ENCODE data around the gene TUBB. TPM values are rescaled to one million over a fixed set of nuclear protein-coding genes. Genes with fewer than 3 reads are reported as not detected.

The TUBB gene
- total and polyA plus RNA-seq, 4 experiments from 2014 or later = 74.8 to 300 (median 214) TPM

DNA sequence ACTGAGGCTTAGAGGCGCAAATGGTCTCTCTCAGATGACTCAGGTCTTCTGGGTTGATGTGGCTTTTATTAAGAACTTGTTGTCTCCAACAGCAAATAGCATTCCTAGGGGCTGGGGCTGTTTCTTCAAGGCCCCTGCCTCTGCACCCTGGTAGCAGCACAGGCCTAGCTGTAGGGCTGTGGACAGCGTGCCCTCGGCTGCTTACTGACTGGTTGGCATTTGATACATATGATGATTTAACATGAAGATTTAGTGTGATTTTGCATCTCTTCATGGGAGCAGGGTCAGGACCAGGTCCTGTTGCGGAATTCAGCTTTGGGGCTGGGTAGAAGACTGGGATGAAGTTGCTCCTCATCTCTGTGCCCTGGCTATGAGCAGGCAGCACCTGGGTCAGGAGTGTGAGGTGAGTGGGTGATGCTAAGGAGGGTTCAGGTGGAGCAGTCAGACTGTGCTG is 48.5 kb downstream of the TUBB start:
- peak overlapping the region; percentile 23 to 89 (median 86) for H3K27ac Mint-ChIP-seq
- H3K9me3 Mint-ChIP-seq = peaks cover 0 to 4% (median 0%) of the 10 kb centered on the region in 8 donors
- Histone ChIP-seq H3K4me3 (ENCODE audit: low read length in 2 of 2) (peak overlapping the region in 1 of 2 donors; percentile 28), H3K9me3 (ENCODE audit: control insufficient read depth in 1 of 2, low read length in 2 of 2) (no peaks in the 10 kb centered on the region), H3K27me3 (ENCODE audit: insufficient read depth, low read length) (no peaks in the 10 kb centered on the region), H3K27ac (ENCODE audit: low read depth, low read length) (peak overlapping the region; percentile 18), H3K4me1 (ENCODE audit: insufficient read depth, low read length) (peaks cover 46% of the 10 kb centered on the region), H3K36me3 (ENCODE audit: insufficient read depth, low read length) (no peaks in the 10 kb centered on the region)
- H3K4me3 Mint-ChIP-seq = peak overlapping the region; percentile 53 to 83 (median 72)
- no peaks in the 10 kb centered on the region for H3K27me3 Mint-ChIP-seq
- ChIA-PET POLR2A (ENCODE audit: partially characterized antibody) (interaction anchor here (0.6 to 1.9 kb wide), 11 partner anchors 19 to 154 kb away, joined by 3 to 23 read pairs (median 3); partner anchors contain the start of gene MDC1), CTCF (ENCODE audit: partially characterized antibody) (interaction anchor here (1.0 to 1.5 kb wide), 5 partner anchors 24 to 319 kb away, joined by 3 to 4 read pairs (median 3); partner anchors contain the start of gene IER3)
- intact Hi-C loops (cut with micrococcal nuclease) = loop anchor here (2.0 kb wide), 1 partner anchor 24 kb away; no protein-coding TSS in a partner anchor
- H3K4me1 Mint-ChIP-seq = peaks cover 42 to 73% (median 56%) of the 10 kb centered on the region in 4 donors
- no peak for DNase-seq
- no peaks in the 10 kb centered on the region for H3K36me3 Mint-ChIP-seq

GRCh38 chr6:30769088-30769852 is 49.1 kb downstream of the TUBB start:
- Mint-ChIP-seq H3K4me3 (peak overlapping the region; percentile 61 to 83 (median 72)), H3K27me3 (no peaks in the 10 kb centered on the region), H3K27ac (peak overlapping the region; percentile 23 to 92 (median 88)), H3K9me3 (peaks cover 0 to 4% (median 0%) of the 10 kb centered on the region in 8 donors), H3K36me3 (no peaks in the 10 kb centered on the region), H3K4me1 (peaks cover 36 to 67% (median 52%) of the 10 kb centered on the region in 4 donors)
- no peaks in the 10 kb centered on the region for H3K36me3 ChIP-seq (ENCODE audit: insufficient read depth, low read length)
- ChIA-PET CTCF (ENCODE audit: partially characterized antibody) (interaction anchor here (0.8 to 1.5 kb wide), 7 partner anchors 19 to 318 kb away, joined by 3 to 4 read pairs (median 3); partner anchors contain the start of gene IER3), POLR2A (ENCODE audit: partially characterized antibody) (interaction anchor here (0.6 to 1.9 kb wide), 16 partner anchors 13 to 198 kb away, joined by 3 to 23 read pairs (median 4); partner anchors contain the start of genes ABCF1 and MDC1)
- intact Hi-C loops (cut with micrococcal nuclease) = loop anchor here (2.0 kb wide), 1 partner anchor 24 kb away; no protein-coding TSS in a partner anchor
- H3K27me3 ChIP-seq (ENCODE audit: insufficient read depth, low read length) = no peaks in the 10 kb centered on the region
- no peaks in the 10 kb centered on the region for H3K9me3 ChIP-seq (ENCODE audit: control insufficient read depth in 1 of 2, low read length in 2 of 2)
- peak; percentile 41 to 78 (median 49) for DNase-seq
- peak overlapping the region in 1 of 2 donors; percentile 28 for H3K4me3 ChIP-seq (ENCODE audit: low read length in 2 of 2)
- peak overlapping the region; percentile 18 for H3K27ac ChIP-seq (ENCODE audit: low read depth, low read length)
- H3K4me1 ChIP-seq (ENCODE audit: insufficient read depth, low read length) = peaks cover 40% of the 10 kb centered on the region

- no peaks in the 10 kb centered on the region for H3K27me3 ChIP-seq (ENCODE audit: insufficient read depth, low read length)
- H3K9me3 ChIP-seq (ENCODE audit: control insufficient read depth in 1 of 2, low read length in 2 of 2) = no peaks in the 10 kb centered on the region
- CTCF ChIA-PET (ENCODE audit: partially characterized antibody) = interaction anchor here (0.8 to 1.5 kb wide), 6 partner anchors 18 to 317 kb away, joined by 3 to 4 read pairs (median 4); partner anchors contain the start of gene IER3
- DNase-seq = no peak
- intact Hi-C loops (cut with micrococcal nuclease) = loop anchor here (2.0 kb wide), 1 partner anchor 23 kb away; no protein-coding TSS in a partner anchor
- Mint-ChIP-seq H3K36me3 (no peaks in the 10 kb centered on the region), H3K27me3 (no peaks in the 10 kb centered on the region), H3K27ac (peak overlapping the region in 6 of 7 donors; percentile 23 to 92 (median 87)), H3K4me3 (peak overlapping the region in 7 of 8 donors; percentile 66 to 83 (median 73)), H3K4me1 (peaks cover 35 to 64% (median 50%) of the 10 kb centered on the region in 4 donors), H3K9me3 (peaks cover 0 to 4% (median 0%) of the 10 kb centered on the region in 8 donors)
- no peaks in the 10 kb centered on the region for H3K36me3 ChIP-seq (ENCODE audit: insufficient read depth, low read length)
- POLR2A ChIA-PET (ENCODE audit: partially characterized antibody) = interaction anchor here (0.9 to 1.9 kb wide), 13 partner anchors 12 to 199 kb away, joined by 3 to 23 read pairs (median 4); partner anchors contain the start of genes ABCF1 and MDC1
- no peak overlapping the region for H3K27ac ChIP-seq (ENCODE audit: low read depth, low read length)
- peaks cover 40% of the 10 kb centered on the region for H3K4me1 ChIP-seq (ENCODE audit: insufficient read depth, low read length)
- no peak overlapping the region for H3K4me3 ChIP-seq (ENCODE audit: low read length in 2 of 2)
Measured at GRCh38 chr6:30769853-30770524, 49.8 kb downstream of the TUBB start.

- POLR2A ChIA-PET (ENCODE audit: partially characterized antibody) = interaction anchor here (1.5 to 1.9 kb wide), 3 partner anchors 17 to 40 kb away, joined by 5 to 23 read pairs (median 14); no protein-coding TSS in a partner anchor
Measured at GRCh38 chr6:30770592-30770991, 50.4 kb downstream of the TUBB start.

GRCh38 chr6:30774701-30775100 is 54.5 kb downstream of the TUBB start:
- Mint-ChIP-seq H3K27me3 (no peaks in the 10 kb centered on the region), H3K4me3 (no peak overlapping the region), H3K9me3 (peaks cover 0 to 4% (median 0%) of the 10 kb centered on the region in 8 donors), H3K36me3 (no peaks in the 10 kb centered on the region), H3K4me1 (peaks cover 9 to 31% (median 20%) of the 10 kb centered on the region in 4 donors), H3K27ac (no peak overlapping the region)
- ChIA-PET POLR2A (ENCODE audit: partially characterized antibody) (interaction anchor here (0.7 to 1.2 kb wide), 2 partner anchors 26 to 31 kb away, joined by 4 to 6 read pairs; partner anchors contain the start of gene IER3), CTCF (ENCODE audit: partially characterized antibody) (interaction anchor here (0.7 kb wide), 2 partner anchors 12 to 14 kb away, joined by 3 read pairs; no protein-coding TSS in a partner anchor)
- H3K27ac ChIP-seq (ENCODE audit: low read depth, low read length) = no peak overlapping the region
- DNase-seq = no peak
- peaks cover 11% of the 10 kb centered on the region for H3K4me1 ChIP-seq (ENCODE audit: insufficient read depth, low read length)
- no peak overlapping the region for H3K4me3 ChIP-seq (ENCODE audit: low read length in 2 of 2)
- H3K9me3 ChIP-seq (ENCODE audit: control insufficient read depth in 1 of 2, low read length in 2 of 2) = no peaks in the 10 kb centered on the region
- H3K36me3 ChIP-seq (ENCODE audit: insufficient read depth, low read length) = no peaks in the 10 kb centered on the region
- H3K27me3 ChIP-seq (ENCODE audit: insufficient read depth, low read length) = no peaks in the 10 kb centered on the region
- intact Hi-C loops (cut with micrococcal nuclease) = no loop called here

More at GRCh38 chr6:30770592-30770991, 50.4 kb downstream of the TUBB start:
- Mint-ChIP-seq H3K27me3 (no peaks in the 10 kb centered on the region), H3K9me3 (peaks cover 0 to 4% (median 0%) of the 10 kb centered on the region in 8 donors), H3K27ac (peak overlapping the region in 2 of 7 donors; percentile 8 to 42), H3K4me1 (peaks cover 33 to 63% (median 47%) of the 10 kb centered on the region in 4 donors), H3K36me3 (no peaks in the 10 kb centered on the region), H3K4me3 (no peak overlapping the region)
- Histone ChIP-seq H3K27ac (ENCODE audit: low read depth, low read length) (no peak overlapping the region), H3K4me3 (ENCODE audit: low read length in 2 of 2) (no peak overlapping the region), H3K4me1 (ENCODE audit: insufficient read depth, low read length) (peaks cover 40% of the 10 kb centered on the region), H3K9me3 (ENCODE audit: control insufficient read depth in 1 of 2, low read length in 2 of 2) (no peaks in the 10 kb centered on the region), H3K27me3 (ENCODE audit: insufficient read depth, low read length) (no peaks in the 10 kb centered on the region), H3K36me3 (ENCODE audit: insufficient read depth, low read length) (no peaks in the 10 kb centered on the region)
- CTCF ChIA-PET (ENCODE audit: partially characterized antibody) = interaction anchor here (1.2 to 1.5 kb wide), 2 partner anchors 52 to 58 kb away, joined by 3 to 4 read pairs; no protein-coding TSS in a partner anchor
- intact Hi-C loops (cut with micrococcal nuclease) = no loop called here
- no peak for DNase-seq
